CD4-positive, alpha-beta T cell (primary cell): ENCODE results near the gene SORCS2. TPM values are rescaled to one million over a fixed set of nuclear protein-coding genes. Genes with fewer than 3 reads are reported as not detected.

Source experiments
- ATAC-seq: fragments of 200-7000 bp; cut with Tn5 transposase; one replicate; pipeline ENCODE4 v1.10.0; 2022; ENCODE audit warnings: mild to moderate bottlenecking; ENCODE audit not compliant: poor library complexity
- CTCF ChIA-PET: fragments of 350-600 bp; sonication (Branson Sonifier 250); formaldehyde crosslinking; loops from one replicate; lab custom pipeline; 2021; ENCODE audit warnings: antibody characterized with exemption, inconsistent platforms; lab: Charles Lee
- POLR2A ChIA-PET: fragments of 350-600 bp; sonication (Branson Sonifier 250); formaldehyde crosslinking; loops from one replicate; lab custom pipeline; 2021; ENCODE audit warnings: antibody characterized with exemption, inconsistent platforms; lab: Charles Lee
- DNase-seq, 14 experiments: peaks; one replicate each; pipeline ENCODE4 v3.0.0-alpha.2; 2013 to 2020; ENCODE audit warnings: mixed read lengths in 2 of 14
- H3K27ac ChIP-seq, 2 donors: one replicate each; pipeline versions ENCODE4 v1.5.1 to v1.7.0; 2013; ENCODE audit warnings: low read length in 2 of 2, low read depth in 1 of 2, mild to moderate bottlenecking in 1 of 2
- H3K27me3 ChIP-seq, 2 experiments: 1 replicate in 1 of 2; 2 replicates in 1 of 2; pipeline versions ENCODE4 v1.6.1 to v1.7.0; 2013; ENCODE audit warnings: low read length in 2 of 2, control low read depth in 1 of 2, mild to moderate bottlenecking in 1 of 2, moderate library complexity in 1 of 2; ENCODE audit not compliant: insufficient read depth in 2 of 2, control insufficient read depth in 1 of 2
- H3K36me3 ChIP-seq: one replicate; pipeline ENCODE4 v1.6.1; 2013; ENCODE audit warnings: low read length, control low read depth; ENCODE audit not compliant: insufficient read depth
- H3K4me1 ChIP-seq: one replicate; pipeline ENCODE4 v1.6.1; 2013; ENCODE audit warnings: low read length, control low read depth; ENCODE audit not compliant: insufficient read depth
- H3K4me3 ChIP-seq: one replicate; pipeline ENCODE4 v1.5.1; 2013; ENCODE audit warnings: mild to moderate bottlenecking, low read length, moderate library complexity
- H3K9me3 ChIP-seq, 2 experiments: 1 replicate in 1 of 2; 2 replicates in 1 of 2; pipeline versions ENCODE4 v1.6.1 to v1.7.0; 2013; ENCODE audit warnings: low read length in 2 of 2, mild to moderate bottlenecking in 2 of 2, control low read depth in 1 of 2, moderate library complexity in 1 of 2; ENCODE audit not compliant: control insufficient read depth in 1 of 2, insufficient read depth in 1 of 2
- H3K27ac Mint-ChIP-seq: one replicate; pipeline ENCODE4 v1.8.0; 2020; ENCODE audit warnings: mixed read lengths
- H3K27me3 Mint-ChIP-seq: one replicate; pipeline ENCODE4 v1.8.0; 2021; ENCODE audit warnings: mixed read lengths
- H3K36me3 Mint-ChIP-seq: one replicate; pipeline ENCODE4 v1.8.0; 2021; ENCODE audit warnings: low read depth, mixed read lengths
- H3K4me1 Mint-ChIP-seq: one replicate; pipeline ENCODE4 v1.8.0; 2021; ENCODE audit warnings: low read depth, mixed read lengths
- H3K4me3 Mint-ChIP-seq: one replicate; pipeline ENCODE4 v1.8.0; 2020; ENCODE audit warnings: mild to moderate bottlenecking, mixed read lengths
- H3K9me3 Mint-ChIP-seq: one replicate; pipeline ENCODE4 v1.8.0; 2020; ENCODE audit warnings: mixed read lengths
- CTCF ChIP-seq: fragments of 200-600 bp; IDR thresholded peaks from one replicate; pipeline ENCODE4 v1.8.0; 2022; ENCODE audit warnings: antibody characterized with exemption, mild to moderate bottlenecking
- intact Hi-C, 2 experiments: fragments of 100-400 bp; cut with DNase I in 1 of 2; cut with micrococcal nuclease in 1 of 2; formaldehyde crosslinking; loops; one replicate each; pipeline versions ENCODE4 v1.15.1 to v1.9.0; 2023 to 2025; cut with DNase I, micrococcal nuclease
- total RNA-seq, 174 experiments: library from RNA in 2 of 174; stranded (reverse) in 2 of 174; gene quantifications; one replicate each; pipeline ENCODE4 v1.2.3 and lab custom pipeline; 2021 to 2026

Gene SORCS2
- total RNA-seq, 2 experiments from 2014 or later: not detected

DNA sequence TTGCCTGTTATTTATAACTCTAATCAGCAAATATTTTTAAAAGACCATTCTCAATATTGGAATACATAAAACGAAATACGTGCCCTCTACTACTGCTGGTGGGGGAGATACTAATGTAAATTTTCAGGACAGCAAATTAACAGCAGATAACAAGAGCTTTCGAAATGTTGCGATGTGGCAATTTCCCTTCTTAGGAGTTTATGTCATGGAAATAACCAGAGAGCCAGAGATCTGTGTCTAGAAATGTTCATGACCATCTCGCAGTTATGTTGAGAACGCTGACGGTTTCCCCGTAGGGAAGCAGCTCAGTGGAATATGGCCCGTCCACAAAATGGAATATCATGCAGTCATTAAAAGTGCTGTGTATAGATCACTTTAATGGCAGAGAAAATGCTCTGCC, 480.8 kb downstream of the SORCS2 start:
- ChIA-PET POLR2A (no interaction called here), CTCF (no interaction called here)
- Mint-ChIP-seq H3K27me3 (peaks cover 4% of the 10 kb centered on the region), H3K27ac (no peak overlapping the region), H3K36me3 (no peaks in the 10 kb centered on the region), H3K4me1 (no peaks in the 10 kb centered on the region), H3K9me3 (peaks cover 6% of the 10 kb centered on the region), H3K4me3 (no peak overlapping the region)
- peaks cover 0 to 17% of the 10 kb centered on the region in 2 experiments for H3K9me3 ChIP-seq
- DNase-seq: no peak
- H3K4me1 ChIP-seq: no peaks in the 10 kb centered on the region
- no peak for TF ChIP-seq CTCF
- H3K27me3 ChIP-seq: no peaks in the 10 kb centered on the region
- H3K27ac ChIP-seq: no peak overlapping the region
- H3K4me3 ChIP-seq: no peak overlapping the region
- intact Hi-C loops: no loop called here
- ATAC-seq: no peak
- H3K36me3 ChIP-seq: no peaks in the 10 kb centered on the region

GRCh38 chr4:7674706-7675105, 482.4 kb downstream of the SORCS2 start:
- no peak for ATAC-seq
- Mint-ChIP-seq H3K27ac (no peak overlapping the region), H3K4me1 (no peaks in the 10 kb centered on the region), H3K9me3 (peaks cover 6% of the 10 kb centered on the region), H3K36me3 (no peaks in the 10 kb centered on the region), H3K4me3 (no peak overlapping the region), H3K27me3 (peaks cover 4% of the 10 kb centered on the region)
- ChIA-PET POLR2A (no interaction called here), CTCF (no interaction called here)
- DNase-seq: no peak
- intact Hi-C loops: no loop called here
- Histone ChIP-seq H3K4me3 (no peak overlapping the region), H3K4me1 (no peaks in the 10 kb centered on the region), H3K9me3 (peaks cover 0 to 17% of the 10 kb centered on the region in 2 experiments), H3K36me3 (no peaks in the 10 kb centered on the region), H3K27ac (no peak overlapping the region), H3K27me3 (no peaks in the 10 kb centered on the region)
- TF ChIP-seq CTCF: no peak

GRCh38 chr4:7675136-7675535, 482.8 kb downstream of the SORCS2 start:
- CTCF ChIA-PET: no interaction called here
- Histone ChIP-seq H3K27me3 (no peaks in the 10 kb centered on the region), H3K4me3 (no peak overlapping the region), H3K4me1 (no peaks in the 10 kb centered on the region), H3K27ac (no peak overlapping the region), H3K9me3 (peaks cover 0 to 17% of the 10 kb centered on the region in 2 experiments), H3K36me3 (no peaks in the 10 kb centered on the region)
- Mint-ChIP-seq H3K4me3 (no peak overlapping the region), H3K4me1 (no peaks in the 10 kb centered on the region), H3K36me3 (no peaks in the 10 kb centered on the region), H3K9me3 (peaks cover 6% of the 10 kb centered on the region), H3K27ac (no peak overlapping the region), H3K27me3 (peaks cover 4% of the 10 kb centered on the region)
- intact Hi-C loops: no loop called here
- POLR2A ChIA-PET: no interaction called here
- no peak for TF ChIP-seq CTCF
- ATAC-seq: no peak
- no peak for DNase-seq
